ENCODE measurements around the gene RPH3AL.
A peak's percentile ranks its signal among the peaks of the same experiment; 100 is the strongest.
"Not testable (repeated sequence)": the region's sequence is repeated elsewhere in the genome, so short reads cannot be mapped to it uniquely, and the experiment has no call there.

RPH3AL gene

DNA sequence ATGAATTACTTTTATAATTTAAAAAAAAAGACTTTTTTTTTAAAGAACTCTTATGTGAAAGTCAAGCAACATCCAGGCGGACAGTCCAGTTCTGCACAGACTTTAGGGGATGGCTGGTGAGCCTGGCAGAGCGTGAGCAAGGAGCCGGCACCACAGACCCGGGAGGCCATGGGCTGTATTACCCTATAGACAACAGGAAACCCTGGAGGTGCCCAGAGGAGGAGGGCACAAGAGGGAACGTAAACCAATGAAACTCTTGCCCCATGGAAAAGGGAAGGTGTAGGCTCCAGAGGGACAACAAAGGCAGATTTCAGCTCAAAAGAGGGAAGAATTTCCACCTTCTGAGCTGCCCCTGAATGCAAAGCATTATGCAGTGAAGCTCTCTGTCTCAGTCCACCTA, 25.5 kb upstream of the RPH3AL start:
- DNase-seq = peak; percentile 26

DNA sequence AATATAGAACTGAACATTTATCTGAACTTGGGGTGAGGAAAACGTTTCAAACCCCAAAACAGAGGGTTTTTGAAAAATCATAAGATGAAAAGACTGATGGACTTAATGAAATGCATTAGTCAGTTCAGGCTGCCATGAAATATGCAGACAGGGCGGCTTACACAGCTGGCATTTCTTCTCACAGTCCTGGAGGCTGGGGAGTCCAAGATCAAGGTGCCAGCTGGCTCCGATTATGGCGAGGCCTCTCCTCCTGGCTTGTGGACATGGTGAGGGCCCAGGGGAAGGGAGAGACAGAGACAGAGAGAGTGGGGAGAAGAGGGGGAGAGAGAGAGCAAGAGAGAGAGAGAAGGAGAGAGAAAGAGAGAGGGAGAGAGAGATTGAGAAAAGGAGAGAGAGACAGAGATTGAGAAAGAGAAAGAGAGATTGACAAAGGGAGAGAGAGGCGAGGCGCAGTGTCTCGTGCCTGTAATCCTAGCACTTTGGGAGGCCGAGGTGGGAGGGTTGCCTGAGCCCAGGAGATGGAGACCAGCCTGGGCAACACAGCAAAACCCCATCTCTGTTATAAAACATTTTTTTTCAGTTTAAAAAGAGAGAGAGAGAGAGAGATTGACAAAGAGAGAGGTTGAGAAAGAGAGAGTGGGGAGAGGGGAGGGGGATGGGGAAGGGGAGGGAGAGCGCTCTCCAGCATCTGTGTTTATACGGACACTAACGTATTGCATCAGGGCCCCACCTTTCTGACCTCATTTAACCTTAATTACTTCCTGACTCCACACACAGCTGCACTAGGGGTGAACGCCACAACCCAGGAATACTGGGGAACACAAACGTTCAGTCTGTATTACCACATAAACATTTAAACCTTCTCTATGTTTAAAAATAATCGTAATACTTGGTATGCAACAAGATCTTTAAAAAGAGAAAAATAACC, 24.6 kb upstream of the RPH3AL start:
- DNase-seq = peak; percentile 61

DNA sequence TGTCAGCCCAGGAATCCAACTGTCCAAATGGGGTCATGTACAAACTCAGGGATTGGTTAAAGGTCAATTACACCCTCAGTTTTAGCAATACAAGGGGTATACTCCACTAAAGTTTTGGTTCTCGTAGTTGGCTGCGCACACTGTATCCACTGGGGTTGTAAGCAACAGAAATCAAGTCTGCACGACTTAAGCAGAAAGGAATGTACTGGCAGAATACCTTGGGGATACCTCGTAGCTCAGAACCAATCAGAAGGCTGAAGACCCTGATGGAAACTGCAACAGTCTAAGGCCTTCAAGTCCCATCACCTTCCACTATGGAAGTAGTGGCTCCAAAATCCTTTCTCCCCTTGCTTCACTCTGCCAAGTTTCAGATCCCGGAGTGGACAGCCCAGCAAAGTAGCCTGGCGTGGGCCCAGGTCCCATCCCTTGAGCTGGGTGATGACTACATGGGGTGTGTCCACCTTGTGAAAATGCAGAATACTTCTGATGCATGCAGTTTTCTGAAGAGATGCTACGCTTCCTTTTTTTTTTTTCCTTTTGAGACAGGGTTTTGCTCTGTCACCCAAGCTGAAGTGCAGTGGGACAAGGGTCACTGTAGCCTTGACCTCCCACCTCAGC, 21.1 kb upstream of the RPH3AL start:
- no peak for DNase-seq

DNA sequence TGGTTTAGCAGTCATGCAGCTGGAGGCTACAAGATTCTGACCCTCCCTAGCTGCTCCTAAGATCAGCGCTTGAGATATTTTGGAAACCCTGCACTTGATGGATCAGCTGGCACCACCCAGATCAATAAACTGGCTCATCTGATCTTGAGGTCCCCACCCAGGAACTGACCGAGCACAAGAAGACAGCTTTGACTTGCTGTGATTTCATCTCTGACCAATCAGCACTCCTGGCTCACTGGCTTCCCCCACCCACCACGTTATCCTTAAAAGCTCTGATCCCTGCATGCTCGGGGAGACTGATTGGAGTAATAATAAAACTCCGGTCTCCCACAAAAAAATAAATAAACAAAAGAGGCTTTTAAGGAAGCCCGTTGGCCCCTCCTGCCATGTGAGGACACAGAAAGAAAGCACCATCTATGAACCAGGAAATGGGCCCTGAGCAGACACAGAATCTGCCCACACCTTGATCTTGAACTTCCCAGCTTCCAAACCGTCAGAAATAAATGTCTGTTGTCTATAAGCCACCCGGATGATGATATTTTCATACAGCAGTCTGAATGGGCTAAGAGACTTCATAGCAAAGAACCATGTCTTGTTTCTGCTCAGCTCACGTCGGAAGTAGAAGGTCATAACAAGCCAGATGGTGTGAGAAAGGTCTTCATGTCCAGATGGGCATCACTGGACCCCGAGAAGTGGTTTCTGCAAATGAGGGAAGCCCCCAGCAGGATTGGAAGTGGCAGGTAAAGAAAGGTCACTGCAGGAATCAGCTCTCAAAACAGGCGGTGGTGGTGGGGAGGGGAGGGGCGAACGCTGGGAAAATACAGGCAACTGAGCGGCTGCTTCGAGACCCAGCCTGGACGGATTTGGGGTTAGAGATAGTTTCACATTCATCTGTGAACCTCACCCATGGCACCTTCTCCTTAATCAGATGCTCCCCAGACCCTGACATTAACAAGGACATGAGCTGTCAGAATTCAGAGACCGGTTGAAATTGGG, 19.8 kb upstream of the RPH3AL start:
- DNase-seq = no peak

DNA sequence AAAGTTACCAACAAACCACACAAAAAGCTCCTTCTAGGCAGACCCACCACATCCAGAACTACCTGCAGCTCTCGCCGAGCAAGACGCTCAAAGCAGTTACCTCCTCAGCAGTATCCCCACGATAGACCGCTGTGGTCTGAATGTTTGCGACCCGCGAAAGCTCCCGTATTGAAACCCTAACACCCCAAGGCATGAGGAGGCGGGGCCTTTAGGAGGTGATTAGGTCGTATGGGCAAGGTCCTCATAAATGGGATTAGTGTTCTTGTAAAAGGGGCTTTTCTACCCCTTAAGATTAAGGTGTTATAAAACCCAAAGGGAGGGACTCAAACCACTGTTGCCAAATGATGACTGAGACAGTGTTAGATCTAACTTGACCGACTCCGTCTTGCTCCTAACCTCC, 19.0 kb upstream of the RPH3AL start:
- no peak for DNase-seq

DNA sequence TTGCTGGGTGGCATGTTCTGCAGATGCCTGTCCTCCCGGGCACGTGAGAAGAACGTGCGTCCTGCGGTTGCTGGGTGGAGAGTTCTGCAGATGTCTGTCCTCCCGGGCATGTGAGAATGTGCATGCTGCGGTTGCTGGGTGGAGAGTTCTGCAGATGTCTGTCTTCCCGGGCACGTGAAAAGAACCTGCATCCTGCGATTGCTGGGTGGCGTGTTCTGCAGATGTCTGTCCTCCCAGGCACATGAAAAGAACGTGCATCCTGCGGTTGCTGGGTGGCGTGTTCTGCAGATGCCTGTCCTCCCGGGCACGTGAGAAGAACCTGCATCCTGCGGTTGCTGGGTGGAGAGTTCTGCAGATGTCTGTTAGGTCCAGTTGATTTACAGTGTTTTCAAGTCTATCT, 15.0 kb upstream of the RPH3AL start:
- DNase-seq = not testable (repeated sequence)

DNA sequence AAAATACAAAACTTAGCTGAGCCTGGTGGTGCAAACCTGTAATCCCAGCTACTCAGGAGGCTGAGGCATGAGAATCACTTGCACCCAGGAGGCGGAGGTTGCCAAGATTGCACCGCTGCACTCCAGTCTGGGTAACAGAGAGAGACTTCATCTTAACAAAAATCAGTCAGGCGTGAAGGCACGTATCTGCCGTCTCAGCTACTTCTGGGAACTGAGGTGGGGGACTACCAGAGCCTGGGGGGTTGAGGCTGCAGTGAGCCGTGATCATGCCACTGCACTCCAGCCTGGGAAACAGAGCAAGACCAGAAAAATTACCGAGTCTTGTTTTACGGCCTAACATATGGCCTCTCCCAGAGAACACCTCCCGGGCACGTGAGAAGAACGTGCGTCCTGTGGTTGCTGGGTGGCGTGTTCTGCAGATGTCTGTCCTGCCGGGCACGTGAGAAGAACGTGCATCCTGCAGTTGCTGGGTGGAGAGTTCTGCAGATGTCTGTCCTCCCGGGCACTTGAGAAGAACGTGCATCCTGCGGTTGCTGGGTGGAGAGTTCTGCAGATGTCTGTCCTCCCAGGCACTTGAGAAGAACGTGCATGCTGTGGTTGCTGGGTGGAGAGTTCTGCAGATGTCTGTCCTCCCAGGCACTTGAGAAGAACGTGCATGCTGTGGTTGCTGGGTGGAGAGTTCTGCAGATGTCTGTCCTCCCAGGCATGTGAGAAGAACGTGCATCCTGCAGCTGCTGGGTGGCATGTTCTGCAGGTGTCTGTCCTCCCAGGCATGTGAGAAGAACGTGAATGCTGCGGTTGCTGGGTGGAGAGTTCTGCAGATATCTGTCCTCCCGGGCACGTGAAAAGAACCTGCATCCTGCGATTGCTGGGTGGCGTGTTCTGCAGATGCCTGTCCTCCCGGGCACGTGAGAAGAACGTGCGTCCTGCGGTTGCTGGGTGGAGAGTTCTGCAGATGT, 14.3 kb upstream of the RPH3AL start:
- DNase-seq = not testable (repeated sequence)

DNA sequence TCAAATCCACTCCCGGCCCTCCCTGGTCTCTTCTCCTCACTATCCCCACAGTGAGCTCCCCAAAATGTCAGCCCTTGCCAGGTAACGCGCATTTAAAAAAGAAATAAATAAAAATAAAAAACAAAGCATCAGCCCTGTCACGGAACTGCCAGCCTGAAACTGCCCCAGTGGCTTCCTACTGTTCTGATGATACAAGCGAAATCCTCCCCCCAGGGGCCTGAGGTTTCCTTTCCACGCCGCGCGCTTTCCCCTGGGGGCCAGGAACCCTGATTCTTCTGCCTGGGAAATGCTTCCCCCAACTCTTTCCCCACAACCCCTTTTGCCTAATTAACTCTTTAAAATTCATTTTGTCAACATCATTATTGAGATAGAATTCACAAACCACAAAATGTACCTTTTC, 12.2 kb upstream of the RPH3AL start:
- no peak for DNase-seq

DNA sequence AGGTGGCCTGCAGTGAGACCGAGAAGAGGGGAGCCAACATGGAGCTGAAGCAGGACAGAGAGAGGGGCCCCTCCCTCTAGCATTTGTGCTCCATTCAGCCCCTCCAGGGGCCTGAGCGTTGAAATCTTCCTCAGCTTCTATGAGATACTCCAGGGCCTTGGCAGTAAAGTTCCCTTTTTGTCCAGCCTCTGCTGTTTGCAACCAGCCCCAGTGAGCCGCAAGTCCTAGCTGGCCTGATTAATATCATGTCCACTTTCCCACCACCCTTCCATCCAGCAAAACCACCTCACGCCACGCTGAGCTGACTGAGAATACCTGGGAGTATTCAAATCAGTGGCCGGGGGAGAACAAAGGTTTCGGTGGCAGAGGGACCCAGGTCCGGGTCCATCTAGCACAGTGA, 11.7 kb upstream of the RPH3AL start:
- no peak for DNase-seq

DNA sequence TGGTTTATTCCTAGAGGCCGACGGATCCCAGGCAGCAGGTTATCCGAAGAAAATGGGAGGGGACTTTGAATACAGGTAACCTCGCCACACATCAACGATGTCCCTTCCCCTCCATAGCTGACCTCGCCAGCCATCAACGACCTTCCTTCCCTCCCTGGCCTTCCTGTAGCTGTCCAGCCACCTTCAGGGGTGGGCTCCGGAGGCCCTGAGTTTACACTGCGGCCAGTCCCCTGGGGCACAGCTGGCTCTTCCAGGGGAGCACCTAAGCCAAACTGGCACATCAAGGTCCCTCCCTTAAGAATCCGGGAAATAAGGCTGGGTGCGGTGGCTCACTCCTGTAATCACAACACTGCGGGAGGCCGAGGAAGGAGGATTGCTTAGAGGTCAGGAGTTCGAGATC, 10.1 kb upstream of the RPH3AL start:
- no peak for DNase-seq

DNA sequence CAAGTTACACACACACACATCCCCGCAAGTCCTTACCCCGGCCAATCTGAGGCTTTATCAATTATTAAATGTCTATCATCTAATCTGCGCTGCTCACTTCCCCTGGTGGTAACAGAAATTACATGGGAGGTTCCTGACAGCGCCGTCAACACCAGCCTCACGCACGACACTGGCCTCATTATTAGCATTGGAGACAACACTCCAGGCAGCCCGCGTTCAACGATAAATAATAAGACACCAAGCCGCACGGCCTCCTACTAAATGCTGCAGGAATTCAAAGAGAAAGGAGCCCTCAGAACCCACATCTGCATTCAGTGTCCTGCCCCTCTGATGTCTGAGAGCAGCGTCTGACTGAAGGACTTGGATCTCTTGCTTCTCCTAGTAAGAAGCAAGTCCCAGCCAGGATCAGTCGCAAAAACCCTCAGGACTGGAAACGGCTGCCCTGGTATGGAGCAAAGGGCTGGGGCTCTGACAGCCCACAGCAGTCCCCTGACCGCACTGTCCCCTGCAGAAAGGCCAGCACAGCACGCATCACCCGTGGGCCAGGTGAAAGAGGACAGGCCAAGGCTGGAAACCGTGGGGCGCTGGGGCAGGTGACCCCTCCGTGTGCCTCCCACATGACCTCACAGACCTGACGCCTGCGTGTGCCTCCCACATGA, 7.6 kb upstream of the RPH3AL start:
- no peak for DNase-seq

DNA sequence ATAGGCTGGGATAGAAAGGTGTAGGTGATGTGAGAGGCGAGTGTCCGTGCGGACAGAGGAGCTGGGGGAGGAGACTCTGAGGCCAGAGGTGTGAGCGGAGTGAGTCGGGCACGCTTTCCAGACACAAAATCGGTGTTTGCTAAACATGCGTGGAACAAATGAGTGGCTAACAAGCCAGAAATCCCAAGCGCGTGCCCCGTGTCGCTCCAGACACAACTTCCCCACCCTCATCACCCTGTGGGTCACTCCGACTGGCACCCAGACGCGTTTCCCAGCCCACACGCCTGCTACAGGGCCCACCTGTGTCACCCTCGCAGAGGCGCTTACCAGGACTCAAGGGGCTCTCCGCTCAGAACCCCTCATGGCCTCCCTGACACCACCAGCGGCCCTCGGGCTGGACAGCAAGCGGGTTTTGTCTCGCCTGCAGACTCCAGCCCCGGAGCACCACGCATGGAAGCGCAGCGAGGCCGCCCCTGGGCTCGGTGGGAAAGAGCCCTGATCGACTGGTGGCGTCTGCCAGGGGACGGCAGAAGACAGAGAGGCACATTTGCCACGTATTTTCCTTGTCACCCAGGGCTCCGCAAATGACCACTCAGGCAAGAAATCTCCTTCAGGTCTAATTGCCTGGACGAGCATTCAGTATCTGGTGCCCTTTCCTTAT, 6.0 kb upstream of the RPH3AL start:
- no peak for DNase-seq

DNA sequence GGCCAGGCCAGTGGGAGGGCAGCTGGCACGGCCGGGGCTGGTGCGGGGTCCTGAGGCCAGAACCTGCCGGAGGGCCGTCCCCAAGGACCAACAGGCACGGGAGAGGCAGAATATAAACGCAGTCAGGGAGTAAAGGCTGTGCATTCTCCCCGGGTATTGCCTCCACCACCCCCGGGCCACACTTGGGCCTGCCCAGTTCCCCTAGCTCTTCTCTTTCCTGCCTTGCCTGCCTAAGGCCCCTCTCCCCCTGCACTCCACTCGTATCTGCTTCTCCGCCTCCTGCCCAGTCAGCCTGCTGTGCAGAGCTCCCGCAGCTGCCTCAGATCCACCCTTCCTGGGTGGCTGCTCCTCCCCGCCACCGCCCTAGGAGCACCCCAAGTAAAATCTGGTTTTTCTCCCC, 5.0 kb upstream of the RPH3AL start:
- no peak for DNase-seq

DNA sequence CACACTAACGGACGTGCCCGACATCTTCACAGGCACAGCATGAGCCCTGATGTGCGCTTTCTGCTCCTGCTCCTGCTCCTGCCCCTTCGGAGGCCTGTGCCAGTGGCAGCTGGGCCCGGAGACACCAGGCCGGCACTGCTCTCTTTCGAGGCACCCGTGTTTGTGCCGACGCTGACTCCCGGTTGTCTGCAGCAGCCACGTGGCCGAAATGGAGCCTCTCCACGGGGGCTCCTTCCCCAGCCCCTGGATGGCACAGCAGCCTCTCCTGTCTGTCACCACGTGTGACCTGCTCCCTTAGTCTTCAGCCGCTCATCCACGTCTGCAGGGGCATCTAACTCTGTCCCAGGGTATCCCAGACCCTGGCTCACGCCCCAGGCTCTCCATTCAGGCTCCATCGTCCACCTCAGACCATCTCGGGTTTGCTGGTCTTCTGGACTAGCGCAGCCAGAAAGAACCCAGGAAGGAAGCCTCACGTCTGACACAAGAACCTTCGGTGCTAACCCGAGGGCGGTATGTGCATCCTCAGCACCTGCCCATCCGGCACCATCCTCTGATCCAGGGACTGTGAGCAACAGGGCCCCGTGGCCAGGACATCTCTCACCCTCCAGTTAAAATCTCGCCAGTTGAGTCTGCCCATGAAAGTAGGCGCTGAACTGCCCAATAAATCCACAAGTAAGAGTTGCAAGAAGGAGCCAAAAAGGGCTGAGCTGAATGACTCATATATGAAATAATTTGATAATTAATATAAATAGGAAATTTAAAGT, 4.2 kb upstream of the RPH3AL start:
- no peak for DNase-seq

DNA sequence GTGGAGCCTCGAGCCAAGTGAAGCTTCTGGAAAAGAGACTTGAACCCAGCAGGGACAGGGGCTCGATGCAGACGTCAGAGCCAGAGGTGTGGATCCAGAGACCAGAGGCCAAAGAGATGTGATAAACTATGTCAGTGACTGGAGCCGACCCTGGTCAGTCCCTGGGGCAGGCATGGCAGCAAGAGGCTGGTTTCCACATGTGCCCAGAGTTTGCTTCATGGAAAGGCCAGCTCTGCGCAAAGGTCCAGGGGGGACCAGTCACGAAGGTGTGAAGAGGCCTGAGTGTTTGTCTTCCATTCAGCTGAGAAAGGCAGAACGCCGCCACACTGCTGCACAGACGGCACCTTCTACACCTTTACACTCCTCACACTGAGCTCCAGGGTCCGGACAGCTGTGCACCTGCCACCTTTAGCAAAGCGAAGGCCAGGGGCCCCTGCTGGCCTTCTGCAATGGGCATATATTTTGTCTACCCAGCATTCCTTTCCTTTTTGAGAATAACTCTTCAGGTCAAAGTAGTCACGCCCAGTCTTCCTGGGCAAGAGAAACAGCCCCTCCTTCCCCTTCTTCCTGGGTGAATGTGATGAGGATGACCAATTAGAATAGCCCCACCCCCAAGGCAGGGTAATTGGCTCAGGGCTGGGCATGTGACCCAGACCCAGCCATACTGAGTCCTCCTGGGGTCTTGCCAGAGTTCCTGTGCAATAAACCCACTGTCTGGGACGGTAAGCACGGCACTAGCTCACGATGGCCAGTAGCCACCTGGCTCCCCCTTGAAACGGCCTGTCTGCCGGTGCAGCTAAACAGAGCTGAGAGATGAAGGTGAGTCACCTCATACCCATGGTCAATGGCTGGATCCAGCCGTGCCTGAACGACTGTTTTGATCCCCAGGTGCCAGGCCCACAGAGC, 2.3 kb upstream of the RPH3AL start:
- DNase-seq = peak; percentile 71

DNA sequence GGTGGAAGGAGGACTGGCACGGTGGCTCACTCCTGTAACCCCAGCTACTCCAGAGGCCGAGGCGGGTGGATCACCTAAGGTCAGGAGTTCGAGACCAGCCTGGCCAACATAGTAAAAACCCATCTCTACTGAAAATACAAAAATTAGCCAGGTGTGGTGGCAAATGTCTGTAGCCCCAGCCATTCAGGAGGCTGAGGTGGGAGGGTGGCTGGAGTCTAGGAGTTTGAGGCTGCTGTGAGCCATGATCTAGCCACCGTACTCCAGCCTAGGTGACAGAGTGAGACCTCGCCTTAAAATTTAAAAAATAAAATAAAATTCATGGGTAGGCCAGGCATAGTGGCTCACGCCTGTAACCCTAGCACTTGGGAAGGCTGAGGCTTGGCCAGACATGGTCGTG, 1.2 kb upstream of the RPH3AL start:
- no peak for DNase-seq

DNA sequence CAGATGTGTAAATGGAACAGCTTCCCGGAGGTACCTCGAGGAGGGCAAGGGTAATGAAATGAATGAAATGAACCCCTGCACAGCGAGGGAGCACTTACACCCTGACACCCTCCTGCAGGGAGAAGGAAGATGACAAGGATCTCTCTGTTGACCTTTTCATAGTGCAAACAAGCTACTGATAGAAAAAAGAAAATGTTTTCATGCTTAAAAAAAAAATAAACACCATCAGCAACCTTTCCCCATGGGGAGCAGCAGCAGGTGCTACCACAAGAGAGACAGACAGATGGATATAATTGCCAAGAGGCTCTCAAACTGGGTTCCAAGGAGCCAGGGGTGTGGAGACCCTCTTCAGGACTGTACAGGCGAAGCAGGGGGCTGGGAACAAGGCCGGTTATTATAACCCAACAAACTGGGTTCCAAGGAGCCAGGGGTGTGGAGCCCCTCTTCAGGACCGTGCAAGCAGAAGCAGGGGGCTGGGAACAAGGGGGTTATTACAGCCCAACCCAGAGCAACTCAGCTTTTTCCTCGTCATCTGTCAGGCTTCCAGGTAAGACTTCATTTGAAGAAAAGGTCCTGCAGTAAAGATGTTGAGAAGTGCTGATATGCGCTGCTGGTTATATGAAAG, 718 bp upstream of the RPH3AL start:
- DNase-seq = peak; percentile 72

DNA sequence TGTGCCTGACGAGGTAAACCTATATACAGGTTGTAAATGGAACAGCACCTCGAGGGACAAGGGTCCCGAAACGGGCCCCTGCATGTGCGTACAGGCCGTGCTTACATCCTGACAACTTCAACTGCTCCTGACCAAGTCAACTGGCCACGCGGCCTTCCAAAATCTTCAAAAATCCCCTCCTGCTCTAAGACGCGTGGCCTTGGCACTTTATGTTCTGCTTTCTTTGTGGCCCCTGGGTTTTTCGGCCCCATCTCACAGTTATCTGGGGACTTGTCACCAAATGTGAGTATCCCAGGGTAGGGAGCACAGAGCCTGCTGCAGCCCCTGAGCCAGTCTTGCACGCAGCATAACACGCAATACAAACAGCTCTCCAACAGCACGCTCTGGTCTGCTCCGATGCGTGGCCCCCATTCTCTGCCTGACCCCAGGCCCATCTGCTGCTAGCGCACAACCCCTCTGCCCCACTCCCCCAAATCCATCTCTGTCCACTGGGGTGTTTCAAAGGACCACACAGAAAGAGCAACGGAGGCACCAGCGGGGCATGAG, 659 bp downstream of the RPH3AL start:
- no peak for DNase-seq

DNA sequence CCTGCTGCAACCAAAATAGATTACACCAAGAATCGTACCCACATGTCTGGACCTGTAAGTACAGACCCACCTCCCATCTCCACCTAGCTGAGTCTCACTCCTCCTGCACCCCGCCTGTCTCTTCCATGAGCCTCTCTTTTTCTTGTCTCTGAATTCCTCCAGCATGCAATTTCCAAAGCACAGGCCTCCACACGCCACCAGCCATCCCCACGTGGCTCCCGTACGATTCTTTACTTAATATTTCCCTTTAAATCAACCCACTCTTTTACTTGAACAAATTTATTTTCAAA, 1.2 kb downstream of the RPH3AL start:
- DNase-seq = no peak
